GM20431 (cell line): Measurements from ENCODE around the gene METTL8.
"Not testable (repeated sequence)": the region's sequence is repeated elsewhere in the genome, so short reads cannot be mapped to it uniquely, and the experiment has no call there.

ENCODE experiments used
- in situ Hi-C: fragments of 300-500 bp; cut with MseI, MboI; formaldehyde crosslinking; loops from one replicate; pipeline ENCODE4 v1.15.0; 2020; ENCODE audit warnings: low sequenced_read_pairs; ENCODE audit not compliant: unreplicated experiment

METTL8 gene

DNA sequence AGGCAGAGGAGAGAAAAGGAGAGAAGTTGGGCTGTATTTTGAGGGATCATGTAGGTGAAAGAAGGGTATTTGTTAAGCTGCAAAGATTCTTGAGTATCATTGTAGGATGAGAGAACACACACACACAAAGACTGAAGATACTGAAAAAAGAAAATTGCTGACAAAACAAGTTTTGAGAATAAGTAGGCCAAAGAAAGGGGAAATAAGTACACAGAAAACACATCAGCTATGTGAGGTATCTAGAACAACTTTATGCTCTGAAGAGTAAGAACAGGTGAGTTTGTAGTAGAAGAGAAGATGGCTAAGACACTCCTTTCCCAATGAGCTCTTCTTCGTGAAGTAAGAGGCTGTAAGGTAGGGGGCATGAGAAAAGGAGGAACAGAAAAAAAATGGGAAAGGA is 28.2 kb downstream of the METTL8 start:
- in situ Hi-C loops = loop anchor here (25.0 kb wide), 1 partner anchor 243 kb away; the partner anchor contains the start of gene TLK1

- in situ Hi-C loops = loop anchor here (25.0 kb wide), 1 partner anchor 242 kb away; the partner anchor contains the start of gene TLK1
Observed at GRCh38 chr2:171404719-171405118, 29.1 kb downstream of the METTL8 start.

DNA sequence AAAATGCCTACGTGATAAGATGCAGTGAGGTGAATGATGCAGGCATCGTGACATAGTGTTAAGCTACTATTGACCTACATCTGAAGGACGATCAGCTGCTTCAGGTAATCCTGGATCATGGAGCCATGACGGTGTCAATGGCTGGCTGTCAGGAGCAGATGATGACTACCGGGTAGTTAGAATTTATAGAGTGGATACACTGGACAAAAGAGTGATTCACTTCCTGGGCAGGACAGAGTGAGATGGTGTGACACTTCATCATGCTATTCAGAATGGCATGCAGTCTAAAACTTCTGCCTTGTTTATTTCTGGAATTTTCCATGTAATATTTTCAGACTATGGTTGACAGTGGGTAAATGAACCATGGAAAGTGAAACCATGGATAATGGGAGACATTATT is 29.5 kb downstream of the METTL8 start:
- in situ Hi-C loops = loop anchor here (25.0 kb wide), 1 partner anchor 242 kb away; the partner anchor contains the start of gene TLK1

- in situ Hi-C loops = loop anchor here (25.0 kb wide), 1 partner anchor 241 kb away; the partner anchor contains the start of gene TLK1
Observed at GRCh38 chr2:171402906-171403580, 30.7 kb downstream of the METTL8 start.

- in situ Hi-C loops = loop anchor here (25.0 kb wide), 1 partner anchor 240 kb away; the partner anchor contains the start of gene TLK1
Observed at GRCh38 chr2:171401947-171402346, 31.8 kb downstream of the METTL8 start.

DNA sequence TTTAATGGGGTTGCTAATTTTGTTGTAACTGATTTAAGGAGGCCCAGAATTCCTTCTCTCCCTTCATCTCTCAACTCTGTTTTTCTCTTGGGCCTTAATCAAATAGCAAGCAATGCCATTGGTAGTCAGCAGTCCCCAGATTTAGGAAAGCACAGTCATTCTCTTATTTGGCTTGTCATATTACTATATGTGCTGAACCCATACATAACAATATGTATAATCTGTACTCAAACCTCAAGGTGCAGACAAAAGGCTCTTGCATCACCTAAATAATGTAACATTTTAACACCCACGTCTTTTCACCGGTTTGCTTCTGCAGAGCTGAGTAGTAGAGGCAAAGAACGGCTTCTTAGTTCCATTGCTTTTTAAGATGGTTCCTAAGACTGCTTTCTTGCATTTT is 33.4 kb downstream of the METTL8 start:
- in situ Hi-C loops = loop anchor here (25.0 kb wide), 1 partner anchor 238 kb away; the partner anchor contains the start of gene TLK1

DNA sequence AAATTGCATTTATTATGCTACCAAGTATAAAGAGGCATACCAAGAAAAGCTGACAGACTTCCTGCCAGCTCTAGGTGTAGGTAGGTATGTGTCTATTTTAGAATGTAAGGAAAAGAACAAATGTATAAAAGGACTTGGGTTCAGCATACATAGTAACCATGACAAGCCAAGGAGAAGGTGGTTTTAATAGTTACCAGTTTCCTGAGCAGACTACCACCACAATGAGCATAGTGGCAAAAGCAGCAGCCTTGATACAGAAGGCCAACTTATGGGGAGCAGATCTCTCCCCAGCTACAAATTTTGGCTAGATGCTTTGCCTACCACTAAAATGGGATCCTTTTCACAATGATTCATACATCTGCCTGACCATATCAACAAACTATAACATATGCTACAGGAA is 34.5 kb downstream of the METTL8 start:
- in situ Hi-C loops = no loop called here

DNA sequence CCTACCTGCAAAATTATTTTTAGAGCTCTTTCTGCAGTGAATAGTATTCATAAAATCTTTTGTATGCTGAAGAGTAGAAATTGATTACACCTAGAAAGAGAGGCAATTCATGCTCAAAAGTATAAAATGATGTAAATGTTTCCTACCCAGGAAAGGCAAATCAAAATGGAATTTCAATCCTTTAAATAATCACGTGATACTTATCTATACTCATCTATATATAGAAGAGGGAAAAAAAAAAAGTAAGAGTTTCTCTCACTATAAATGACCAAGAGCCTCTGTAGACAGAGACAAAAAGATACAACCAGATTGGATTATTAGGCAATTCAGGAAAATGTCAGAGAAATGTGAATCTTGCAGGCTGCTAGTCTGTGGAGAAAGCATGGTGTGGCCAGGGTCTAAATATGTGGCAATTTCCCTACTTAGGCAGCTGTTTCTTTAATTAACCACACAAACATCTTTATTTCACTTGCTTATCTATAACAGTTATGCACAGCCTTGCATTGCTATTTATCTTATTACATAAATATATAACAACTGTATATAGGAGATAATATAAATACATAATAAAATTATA is 39.5 kb downstream of the METTL8 start:
- in situ Hi-C loops = no loop called here

DNA sequence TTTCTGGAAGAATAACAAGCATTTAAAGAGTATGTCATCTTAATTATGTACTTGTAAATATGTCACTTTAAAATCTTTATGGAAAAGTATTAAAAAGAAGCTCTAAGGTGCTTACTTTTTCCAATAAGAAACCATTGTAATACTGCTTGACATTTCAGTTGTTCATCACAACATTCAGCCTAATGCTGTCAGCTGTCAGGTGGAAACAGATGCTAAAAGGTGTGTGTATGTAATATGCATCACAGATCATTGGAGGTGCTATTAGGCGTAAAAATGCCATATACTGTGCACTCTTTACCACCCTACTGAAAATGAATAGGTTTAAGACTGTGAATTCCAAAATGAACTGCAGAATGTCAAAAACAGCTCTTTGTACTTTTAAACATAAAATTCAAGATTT is 40.3 kb downstream of the METTL8 start:
- in situ Hi-C loops = no loop called here

GRCh38 chr2:171391532-171391931 is 42.3 kb downstream of the METTL8 start:
- in situ Hi-C loops = no loop called here

- in situ Hi-C loops = no loop called here
Observed at GRCh38 chr2:171390941-171391516, 42.8 kb downstream of the METTL8 start.

- in situ Hi-C loops = no loop called here
Observed at GRCh38 chr2:171389780-171390179, 44.0 kb downstream of the METTL8 start.

- in situ Hi-C loops = no loop called here
Observed at GRCh38 chr2:171389325-171389724, 44.5 kb downstream of the METTL8 start.

GRCh38 chr2:171387052-171387451 is 46.7 kb downstream of the METTL8 start:
- in situ Hi-C loops = no loop called here

DNA sequence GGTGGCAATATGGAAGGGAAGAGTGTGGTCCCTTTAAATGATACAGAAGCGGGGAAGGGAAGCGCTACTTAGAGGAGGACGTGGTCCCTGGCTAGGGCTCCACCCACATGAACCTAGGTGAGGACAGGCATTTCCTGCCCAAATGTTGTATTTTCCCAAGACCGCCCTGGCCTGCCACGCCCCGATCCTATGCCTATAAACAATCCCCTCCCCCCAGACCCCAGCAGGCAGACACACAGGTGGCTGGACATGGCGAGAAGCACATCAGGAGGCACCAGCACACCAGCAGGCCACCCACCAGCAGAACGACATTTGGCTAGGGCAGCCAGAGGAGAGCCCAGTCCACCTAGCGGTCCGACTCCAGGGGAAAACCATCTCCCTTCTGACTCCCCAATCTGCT is 47.2 kb downstream of the METTL8 start:
- in situ Hi-C loops = no loop called here

GRCh38 chr2:171383134-171383533 is 50.7 kb downstream of the METTL8 start:
- in situ Hi-C loops = no loop called here

GRCh38 chr2:171382175-171382574 is 51.6 kb downstream of the METTL8 start:
- in situ Hi-C loops = not testable (repeated sequence)

- in situ Hi-C loops = not testable (repeated sequence)
Observed at GRCh38 chr2:171377852-171378251, 55.9 kb downstream of the METTL8 start.

DNA sequence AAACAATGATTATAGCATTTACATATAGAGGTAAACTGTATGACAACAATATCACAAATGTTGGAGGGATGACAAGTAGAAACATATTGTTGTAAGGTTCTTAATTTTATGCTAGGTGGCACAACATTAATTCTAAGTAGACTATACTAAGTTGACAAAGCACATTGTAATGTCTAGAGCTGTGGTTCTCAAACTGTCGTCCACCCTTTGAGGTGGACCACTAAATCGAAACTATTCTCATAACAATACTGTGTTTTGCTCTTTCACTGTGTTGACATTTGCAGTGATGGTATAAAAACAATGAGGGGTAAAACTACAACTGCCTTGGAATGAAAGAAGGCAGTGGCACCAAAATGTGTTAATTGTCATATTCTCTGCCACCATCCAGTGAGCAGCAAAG is 66.1 kb downstream of the METTL8 start:
- in situ Hi-C loops = no loop called here

GRCh38 chr2:171365778-171366177 is 68.0 kb downstream of the METTL8 start:
- in situ Hi-C loops = no loop called here

DNA sequence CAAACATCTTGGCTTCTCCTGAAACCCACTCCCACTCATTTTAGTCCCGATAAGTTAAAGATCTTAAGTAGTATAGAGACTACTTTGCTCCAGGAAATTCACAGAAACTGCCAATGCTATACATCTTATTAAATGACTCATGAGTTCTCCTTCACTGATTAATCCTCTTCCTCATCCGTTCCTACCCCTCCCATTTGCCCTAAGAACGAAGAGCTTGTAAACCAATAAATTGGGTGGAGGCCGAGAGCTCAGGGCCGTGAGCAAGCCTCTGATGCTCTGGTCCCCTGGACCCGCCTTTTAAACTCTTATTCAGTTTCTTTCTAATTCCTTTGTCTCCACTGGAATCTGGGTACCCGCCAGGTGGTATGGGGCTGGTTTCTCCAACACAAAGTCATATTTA is 68.6 kb downstream of the METTL8 start:
- in situ Hi-C loops = no loop called here
